LNCaP clone FGC (cell line): ENCODE results near the gene FAT1.

Source experiments
- DNase-seq: peaks from one replicate; pipeline ENCODE4 v3.0.0-alpha.2; 2011; ENCODE audit warnings: low read depth
- H3K4me3 ChIP-seq: 2 replicates; pipeline ENCODE4 v1.5.1; 2011; ENCODE audit warnings: mild to moderate bottlenecking, low read depth, low read length, control low read depth
- CTCF ChIP-seq: IDR thresholded peaks from 2 replicates; pipeline ENCODE4 v1.5.1; 2012; ENCODE audit warnings: mild to moderate bottlenecking; ENCODE audit not compliant: control insufficient read depth, insufficient read depth; ENCODE audit errors: extremely low read depth

FAT1 gene

GRCh38 chr4:186593587-186593973 lies 130.1 kb downstream of the FAT1 start:
- no peak for TF ChIP-seq CTCF
- no peak for DNase-seq
- H3K4me3 ChIP-seq = no peak overlapping the region

GRCh38 chr4:186592966-186593586 lies 130.6 kb downstream of the FAT1 start:
- no peak overlapping the region for H3K4me3 ChIP-seq
- peak; percentile 37 for DNase-seq
- no peak for TF ChIP-seq CTCF

- TF ChIP-seq CTCF = no peak
- no peak overlapping the region for H3K4me3 ChIP-seq
- DNase-seq = no peak
Measured at GRCh38 chr4:186592445-186592844, 131.2 kb downstream of the FAT1 start.

- H3K4me3 ChIP-seq = no peak overlapping the region
- no peak for TF ChIP-seq CTCF
Measured at GRCh38 chr4:186591651-186592050, 132.0 kb downstream of the FAT1 start.

DNA sequence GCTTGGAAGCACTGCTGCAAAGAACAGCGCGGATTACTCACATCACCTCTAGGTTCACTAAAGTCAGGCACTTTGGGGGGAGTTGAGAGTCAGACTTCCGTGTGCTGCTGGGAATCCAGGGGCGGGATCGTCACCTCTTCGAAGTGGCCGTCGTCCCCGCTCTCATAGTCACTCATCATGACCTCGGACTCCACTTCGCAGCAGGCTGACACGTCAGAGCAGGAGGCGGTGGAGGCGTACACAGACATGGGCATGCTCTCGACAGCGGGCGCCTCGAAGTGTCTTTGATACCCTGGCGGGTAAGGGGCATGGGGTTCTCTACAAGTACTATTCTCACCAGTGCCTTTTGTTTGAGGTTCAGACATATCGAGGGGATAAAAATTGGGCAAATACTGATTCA lies 135.2 kb downstream of the FAT1 start:
- no peak for TF ChIP-seq CTCF
- H3K4me3 ChIP-seq = no peak overlapping the region
- DNase-seq = no peak

More at GRCh38 chr4:186591651-186592050, 132.0 kb downstream of the FAT1 start:
- no peak for DNase-seq

DNA sequence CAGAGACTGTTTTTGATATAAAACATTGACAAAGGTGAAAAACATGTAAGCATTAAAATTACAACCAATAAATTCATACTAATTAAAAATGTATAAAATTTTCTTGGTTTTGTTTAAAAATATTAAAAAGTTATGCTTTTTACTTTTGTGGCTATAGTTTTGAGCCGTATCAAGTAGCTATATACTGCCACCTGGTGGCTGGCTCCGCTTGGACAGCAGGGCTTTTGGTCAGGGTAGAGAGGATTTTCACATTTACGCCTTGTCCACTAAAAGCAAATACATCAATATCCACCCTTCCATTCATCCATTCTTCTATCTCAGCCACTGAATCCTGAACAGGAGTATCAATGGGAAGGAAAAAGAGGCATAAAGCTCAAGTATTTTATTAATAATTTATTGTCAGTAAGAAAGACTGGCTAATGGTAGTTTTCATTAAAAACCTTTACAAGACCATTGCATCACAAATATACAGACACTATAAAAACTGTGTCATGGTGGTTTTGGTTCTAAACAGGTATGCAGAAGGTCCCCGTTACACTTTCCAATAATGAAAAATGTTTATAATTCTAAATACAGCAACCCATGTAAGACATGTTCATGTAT lies 136.1 kb downstream of the FAT1 start:
- H3K4me3 ChIP-seq = no peak overlapping the region
- peak; percentile 75 for TF ChIP-seq CTCF
- DNase-seq = peak; percentile 13

GRCh38 chr4:186586205-186586604 lies 137.5 kb downstream of the FAT1 start:
- DNase-seq = no peak
- H3K4me3 ChIP-seq = no peak overlapping the region
- TF ChIP-seq CTCF = no peak
